ENCODE results near the gene INO80B. TPM values are rescaled to one million over a fixed set of nuclear protein-coding genes. Genes with fewer than 3 reads are reported as not detected.

The INO80B gene
- total RNA-seq, 1 donor = 13.5 TPM

- H3K4me3 ChIP-seq (ENCODE audit: low read depth, low read length) = peak within 1 kb of the TSS; percentile 89
- peak; percentile 73 for DNase-seq (ENCODE audit: low read depth)
- TF ChIP-seq, protein P1, sequence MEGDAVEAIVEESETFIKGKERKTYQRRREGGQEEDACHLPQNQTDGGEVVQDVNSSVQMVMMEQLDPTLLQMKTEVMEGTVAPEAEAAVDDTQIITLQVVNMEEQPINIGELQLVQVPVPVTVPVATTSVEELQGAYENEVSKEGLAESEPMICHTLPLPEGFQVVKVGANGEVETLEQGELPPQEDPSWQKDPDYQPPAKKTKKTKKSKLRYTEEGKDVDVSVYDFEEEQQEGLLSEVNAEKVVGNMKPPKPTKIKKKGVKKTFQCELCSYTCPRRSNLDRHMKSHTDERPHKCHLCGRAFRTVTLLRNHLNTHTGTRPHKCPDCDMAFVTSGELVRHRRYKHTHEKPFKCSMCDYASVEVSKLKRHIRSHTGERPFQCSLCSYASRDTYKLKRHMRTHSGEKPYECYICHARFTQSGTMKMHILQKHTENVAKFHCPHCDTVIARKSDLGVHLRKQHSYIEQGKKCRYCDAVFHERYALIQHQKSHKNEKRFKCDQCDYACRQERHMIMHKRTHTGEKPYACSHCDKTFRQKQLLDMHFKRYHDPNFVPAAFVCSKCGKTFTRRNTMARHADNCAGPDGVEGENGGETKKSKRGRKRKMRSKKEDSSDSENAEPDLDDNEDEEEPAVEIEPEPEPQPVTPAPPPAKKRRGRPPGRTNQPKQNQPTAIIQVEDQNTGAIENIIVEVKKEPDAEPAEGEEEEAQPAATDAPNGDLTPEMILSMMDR (IDR thresholded peaks at IDR 0.05; ENCODE audit: insufficient read depth, low read length) = no peak
Observed at GRCh38 chr2:74421221-74421870, 33.5 kb upstream of the INO80B start, which contains the start of the genes C2orf81 and WDR54. Gene C2orf81, minus strand, starts transcription at chr2:74421619. Its CDS starts 59 bp downstream, at chr2:74421560. Gene WDR54, plus strand, starts transcription at chr2:74421730. Its CDS starts 424 bp downstream, at chr2:74422154.

DNA sequence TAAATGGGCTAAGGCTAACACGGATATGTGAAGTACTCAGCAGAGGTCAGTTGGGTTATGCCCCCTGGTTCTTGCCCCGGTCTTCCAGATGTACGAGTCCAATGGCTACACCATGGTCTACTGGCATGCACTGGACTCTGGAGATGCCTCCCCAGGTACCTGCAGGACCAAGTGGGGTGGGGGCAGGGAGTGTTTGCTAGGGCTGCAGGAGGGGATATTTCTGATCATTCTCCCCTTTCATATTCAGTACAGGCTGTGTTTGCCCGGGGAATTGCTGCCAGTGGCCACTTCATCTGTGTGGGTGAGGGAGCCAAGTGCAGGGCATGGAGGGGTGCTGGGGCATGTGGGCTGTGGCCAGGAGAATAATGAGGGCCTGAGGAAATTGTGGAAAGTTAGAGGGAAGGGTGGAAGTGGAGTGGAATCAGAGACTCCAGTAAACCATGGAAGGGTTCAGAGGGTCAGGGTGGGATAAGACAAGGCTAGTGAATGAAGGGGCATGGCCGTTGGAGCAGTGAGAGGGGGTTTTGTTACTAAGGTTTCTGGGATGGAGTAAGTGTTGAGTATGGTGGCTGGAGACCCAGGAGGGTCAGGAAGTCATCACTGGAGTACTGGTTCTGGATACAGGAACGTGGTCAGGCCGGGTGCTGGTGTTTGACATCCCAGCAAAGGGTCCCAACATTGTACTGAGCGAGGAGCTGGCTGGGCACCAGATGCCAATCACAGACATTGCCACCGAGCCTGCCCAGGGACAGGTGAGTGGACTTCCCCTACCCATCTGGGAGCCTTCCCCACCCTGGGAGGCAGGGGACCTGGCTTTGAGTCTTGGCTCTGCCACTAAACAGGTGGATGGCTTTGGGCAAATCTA lies 31.4 kb upstream of the INO80B start:
- TF ChIP-seq, protein P1 (IDR thresholded peaks at IDR 0.05; ENCODE audit: insufficient read depth, low read length) = no peak
- no peak overlapping the region for H3K4me3 ChIP-seq (ENCODE audit: low read depth, low read length)
- no peak for DNase-seq (ENCODE audit: low read depth)

DNA sequence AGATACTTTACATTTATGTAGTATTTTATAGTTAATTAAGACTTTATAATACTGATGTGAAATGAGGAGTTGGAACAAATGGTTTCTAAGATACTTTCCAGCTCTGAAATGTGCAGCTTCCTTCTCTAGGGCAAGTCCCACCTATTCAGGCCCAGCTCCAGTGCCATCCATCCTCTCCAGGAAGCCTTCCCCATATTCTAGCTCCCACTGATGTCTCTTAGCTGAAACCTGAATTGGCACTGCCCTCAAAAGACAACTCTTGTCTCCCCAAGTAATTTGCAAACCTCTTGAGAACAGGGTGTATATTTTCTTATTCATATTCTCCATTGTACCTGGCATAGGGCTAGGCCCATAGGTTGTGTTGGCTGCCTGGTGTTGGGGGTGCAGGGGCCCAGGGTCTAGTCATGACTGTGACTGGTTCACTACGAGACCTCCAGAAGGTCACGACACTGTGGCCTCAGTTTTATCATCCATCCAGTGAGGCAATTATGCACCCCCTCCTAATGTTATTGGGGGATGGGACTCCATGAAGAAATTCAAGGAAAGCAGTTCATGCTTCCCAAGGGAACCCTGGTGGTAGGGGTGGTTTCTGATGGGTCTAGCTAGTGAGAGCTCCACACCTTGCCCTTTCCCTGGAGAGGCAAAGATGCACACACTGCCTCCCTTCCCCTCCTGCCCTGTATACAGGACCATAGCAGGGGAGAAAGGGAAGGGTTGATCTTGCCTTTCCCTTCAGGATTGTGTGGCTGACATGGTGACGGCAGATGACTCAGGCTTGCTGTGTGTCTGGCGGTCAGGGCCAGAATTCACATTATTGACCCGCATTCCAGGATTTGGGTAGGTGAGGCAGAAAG lies 30.5 kb upstream of the INO80B start:
- TF ChIP-seq, protein P1 (IDR thresholded peaks at IDR 0.05; ENCODE audit: insufficient read depth, low read length) = no peak
- no peak overlapping the region for H3K4me3 ChIP-seq (ENCODE audit: low read depth, low read length)
- DNase-seq (ENCODE audit: low read depth) = no peak

GRCh38 chr2:74424995-74425406 lies 29.9 kb upstream of the INO80B start:
- TF ChIP-seq, protein P1 (IDR thresholded peaks at IDR 0.05; ENCODE audit: insufficient read depth, low read length) = no peak
- H3K4me3 ChIP-seq (ENCODE audit: low read depth, low read length) = no peak overlapping the region
- no peak for DNase-seq (ENCODE audit: low read depth)

DNA sequence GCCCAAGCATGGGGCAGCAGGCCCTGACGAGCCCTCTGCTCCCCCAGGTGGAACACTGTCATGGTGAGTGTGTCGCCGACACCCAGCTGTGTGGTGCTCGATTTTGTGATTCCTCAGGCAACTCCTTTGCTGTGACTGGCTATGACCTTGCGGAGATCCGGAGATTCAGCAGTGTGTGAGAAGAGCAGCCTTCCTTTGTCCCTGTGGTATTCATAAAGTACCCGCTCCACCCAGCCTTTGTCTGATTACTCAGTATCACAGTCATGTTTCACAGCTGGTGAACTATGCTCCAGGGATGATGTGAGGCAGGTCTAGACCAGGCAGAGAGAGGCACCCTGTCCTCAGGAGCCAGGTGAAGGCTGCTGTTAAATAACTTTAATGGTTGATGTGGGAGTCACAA lies 29.4 kb upstream of the INO80B start:
- DNase-seq (ENCODE audit: low read depth) = no peak
- TF ChIP-seq, protein P1 (IDR thresholded peaks at IDR 0.05; ENCODE audit: insufficient read depth, low read length) = no peak
- no peak overlapping the region for H3K4me3 ChIP-seq (ENCODE audit: low read depth, low read length)

DNA sequence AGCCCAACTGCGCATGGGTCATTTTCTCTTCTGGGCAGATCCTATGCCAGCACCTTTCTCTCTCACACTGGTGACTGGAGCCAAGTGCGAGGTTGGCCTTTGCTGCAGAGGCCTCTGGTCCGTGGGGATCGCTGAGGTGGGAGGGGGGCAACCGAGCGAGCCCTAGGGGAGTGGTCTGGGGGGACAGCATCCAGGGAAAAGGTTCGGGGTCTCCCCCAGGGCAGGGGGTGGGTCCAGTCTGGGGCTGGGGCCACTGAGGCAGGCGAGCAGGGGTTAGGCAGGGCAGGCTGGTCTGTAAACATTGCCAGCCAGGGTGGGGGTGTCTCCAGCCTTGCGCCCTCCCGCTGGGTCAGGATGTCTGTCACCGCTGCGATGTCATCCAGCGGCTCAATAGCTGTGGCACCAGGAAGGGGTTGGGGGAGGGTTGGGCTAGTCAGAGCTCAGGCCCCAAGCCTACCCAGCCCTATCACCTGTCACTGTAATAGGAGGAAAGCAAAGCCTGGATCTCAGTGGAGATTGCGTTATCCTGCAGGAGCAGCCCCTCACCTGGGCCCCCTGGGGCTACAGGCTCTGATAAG lies 28.6 kb upstream of the INO80B start:
- no peak overlapping the region for H3K4me3 ChIP-seq (ENCODE audit: low read depth, low read length)
- TF ChIP-seq, protein P1 (IDR thresholded peaks at IDR 0.05; ENCODE audit: insufficient read depth, low read length) = no peak

More for the DNA sequence above, 28.6 kb upstream of the INO80B start:
- DNase-seq (ENCODE audit: low read depth) = no peak
